ENCODE results near the gene GPR35. TPM values are rescaled to one million over a fixed set of nuclear protein-coding genes. Genes with fewer than 3 reads are reported as not detected.

The GPR35 gene
- total RNA-seq, 1 donor from 2014 or later = 0.82 TPM

DNA sequence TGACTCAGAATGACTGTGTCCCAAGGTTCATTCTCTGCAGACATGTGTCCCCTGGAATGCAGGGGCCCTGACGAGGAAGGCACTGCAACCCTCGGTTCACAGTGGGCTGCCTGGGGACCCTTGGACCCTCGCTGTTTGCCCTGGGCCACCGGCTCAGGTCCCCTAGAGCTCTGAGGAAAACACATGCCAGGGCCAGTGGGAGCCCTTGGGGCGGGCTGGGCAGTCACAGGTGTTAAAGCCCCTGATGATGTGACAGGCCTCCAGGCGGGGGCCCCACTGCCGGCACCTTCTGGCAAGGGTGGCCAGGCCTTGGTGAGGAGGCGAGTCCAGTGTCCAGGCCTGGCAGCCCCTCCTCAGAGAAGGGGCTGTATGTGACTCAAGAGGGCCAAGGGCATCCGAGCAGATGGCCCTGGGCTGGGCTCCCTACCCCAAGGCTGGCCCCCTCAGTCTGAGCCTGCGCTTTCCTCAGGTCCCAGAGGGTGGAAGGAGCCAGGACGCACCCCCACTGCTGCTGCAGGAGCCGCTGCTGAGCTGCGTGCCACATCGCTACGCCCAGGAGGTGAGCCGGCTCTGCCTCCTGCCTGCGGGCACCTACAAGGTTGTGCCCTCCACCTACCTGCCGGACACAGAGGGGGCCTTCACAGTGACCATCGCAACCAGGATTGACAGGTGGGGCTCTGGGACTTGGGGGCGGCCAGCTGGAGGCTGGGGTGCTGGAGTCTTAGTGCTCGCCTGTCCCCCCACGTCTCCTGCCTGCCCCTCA is 27.7 kb upstream of the GPR35 start:
- no peak for FAIRE-seq
- Histone ChIP-seq H3K79me2 (ENCODE audit: insufficient read depth, low read length) (peaks cover 13% of the 10 kb centered on the region), H3K27ac (ENCODE audit: low read depth, low read length) (no peak overlapping the region), H3K4me3 (ENCODE audit: insufficient read depth, low read depth, low read length) (no peak overlapping the region), H3K9ac (ENCODE audit: low read length) (no peak overlapping the region), H3K9me3 (ENCODE audit: insufficient read depth, low read depth, low read length) (no peaks in the 10 kb centered on the region), H3K27me3 (ENCODE audit: insufficient read depth, low read length) (no peaks in the 10 kb centered on the region), H3K4me2 (ENCODE audit: low read length) (no peak overlapping the region), H2AFZ (ENCODE audit: low read depth, low read length) (no peak overlapping the region), H3K36me3 (ENCODE audit: insufficient read depth, low read length) (no peaks in the 10 kb centered on the region), H3K4me1 (ENCODE audit: insufficient read depth, low read length) (no peaks in the 10 kb centered on the region), H4K20me1 (ENCODE audit: insufficient read depth, low read length) (peaks cover 41% of the 10 kb centered on the region)
- H3K9me3 Mint-ChIP-seq (ENCODE audit: unreplicated experiment) = no peaks in the 10 kb centered on the region
- DNase-seq (ENCODE audit: low read depth) = no peak
- no peak overlapping the region for H3K27ac Mint-ChIP-seq (ENCODE audit: unreplicated experiment)
- peaks cover 9% of the 10 kb centered on the region for H3K36me3 Mint-ChIP-seq (ENCODE audit: low read depth, unreplicated experiment)
- H3K27me3 Mint-ChIP-seq (ENCODE audit: low read depth, unreplicated experiment) = no peaks in the 10 kb centered on the region
- H3K4me3 Mint-ChIP-seq (ENCODE audit: unreplicated experiment) = no peak overlapping the region
- TF ChIP-seq, protein P1, sequence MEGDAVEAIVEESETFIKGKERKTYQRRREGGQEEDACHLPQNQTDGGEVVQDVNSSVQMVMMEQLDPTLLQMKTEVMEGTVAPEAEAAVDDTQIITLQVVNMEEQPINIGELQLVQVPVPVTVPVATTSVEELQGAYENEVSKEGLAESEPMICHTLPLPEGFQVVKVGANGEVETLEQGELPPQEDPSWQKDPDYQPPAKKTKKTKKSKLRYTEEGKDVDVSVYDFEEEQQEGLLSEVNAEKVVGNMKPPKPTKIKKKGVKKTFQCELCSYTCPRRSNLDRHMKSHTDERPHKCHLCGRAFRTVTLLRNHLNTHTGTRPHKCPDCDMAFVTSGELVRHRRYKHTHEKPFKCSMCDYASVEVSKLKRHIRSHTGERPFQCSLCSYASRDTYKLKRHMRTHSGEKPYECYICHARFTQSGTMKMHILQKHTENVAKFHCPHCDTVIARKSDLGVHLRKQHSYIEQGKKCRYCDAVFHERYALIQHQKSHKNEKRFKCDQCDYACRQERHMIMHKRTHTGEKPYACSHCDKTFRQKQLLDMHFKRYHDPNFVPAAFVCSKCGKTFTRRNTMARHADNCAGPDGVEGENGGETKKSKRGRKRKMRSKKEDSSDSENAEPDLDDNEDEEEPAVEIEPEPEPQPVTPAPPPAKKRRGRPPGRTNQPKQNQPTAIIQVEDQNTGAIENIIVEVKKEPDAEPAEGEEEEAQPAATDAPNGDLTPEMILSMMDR (IDR thresholded peaks at IDR 0.05; ENCODE audit: insufficient read depth, low read depth, low read length) = no peak
- no peak for TF ChIP-seq EZH2 (IDR thresholded peaks at IDR 0.05; ENCODE audit: insufficient read depth, low read length)
- no peaks in the 10 kb centered on the region for H3K4me1 Mint-ChIP-seq (ENCODE audit: low read depth, unreplicated experiment)

- Mint-ChIP-seq H3K4me3 (ENCODE audit: unreplicated experiment) (no peak overlapping the region), H3K36me3 (ENCODE audit: low read depth, unreplicated experiment) (peaks cover 12% of the 10 kb centered on the region), H3K27me3 (ENCODE audit: low read depth, unreplicated experiment) (no peaks in the 10 kb centered on the region), H3K9me3 (ENCODE audit: unreplicated experiment) (no peaks in the 10 kb centered on the region), H3K27ac (ENCODE audit: unreplicated experiment) (no peak overlapping the region), H3K4me1 (ENCODE audit: low read depth, unreplicated experiment) (no peaks in the 10 kb centered on the region)
- no peak overlapping the region for H3K27ac ChIP-seq (ENCODE audit: low read depth, low read length)
- no peak for TF ChIP-seq EZH2 (IDR thresholded peaks at IDR 0.05; ENCODE audit: insufficient read depth, low read length)
- TF ChIP-seq, protein P1 (IDR thresholded peaks at IDR 0.05; ENCODE audit: insufficient read depth, low read depth, low read length) = no peak
- H3K79me2 ChIP-seq (ENCODE audit: insufficient read depth, low read length) = peaks cover 4% of the 10 kb centered on the region
- no peaks in the 10 kb centered on the region for H3K27me3 ChIP-seq (ENCODE audit: insufficient read depth, low read length)
- no peak overlapping the region for H3K4me3 ChIP-seq (ENCODE audit: insufficient read depth, low read depth, low read length)
- peaks cover 34% of the 10 kb centered on the region for H4K20me1 ChIP-seq (ENCODE audit: insufficient read depth, low read length)
- H3K9ac ChIP-seq (ENCODE audit: low read length) = no peak overlapping the region
- H3K4me1 ChIP-seq (ENCODE audit: insufficient read depth, low read length) = no peaks in the 10 kb centered on the region
- DNase-seq (ENCODE audit: low read depth) (no peak), FAIRE-seq (no peak)
- H3K9me3 ChIP-seq (ENCODE audit: insufficient read depth, low read depth, low read length) = no peaks in the 10 kb centered on the region
- no peak overlapping the region for H3K4me2 ChIP-seq (ENCODE audit: low read length)
- H2AFZ ChIP-seq (ENCODE audit: low read depth, low read length) = no peak overlapping the region
- no peaks in the 10 kb centered on the region for H3K36me3 ChIP-seq (ENCODE audit: insufficient read depth, low read length)
Observed at GRCh38 chr2:240598311-240598911, 26.9 kb upstream of the GPR35 start.

DNA sequence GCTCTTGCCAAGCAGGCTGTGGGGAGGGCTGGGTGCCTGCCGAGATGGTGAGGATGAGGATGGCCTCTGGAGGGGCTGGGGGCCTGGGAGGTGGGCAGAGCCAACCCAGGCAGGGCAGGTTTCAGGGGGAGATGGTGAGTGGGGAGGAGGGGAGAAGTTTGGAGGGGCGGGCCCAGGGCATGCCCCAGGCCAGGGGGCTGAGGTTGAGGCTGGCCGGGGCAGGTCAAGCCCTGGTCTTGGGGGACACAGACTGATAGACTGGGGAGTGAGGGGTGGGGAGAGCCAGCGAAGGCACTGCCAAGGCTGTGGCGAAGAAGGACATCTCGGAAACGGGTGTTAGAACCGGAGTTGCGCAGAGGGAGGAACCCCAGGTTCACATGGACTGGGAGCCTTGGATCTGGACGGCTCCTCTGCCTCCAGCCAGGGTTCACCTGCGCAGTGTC is 26.1 kb upstream of the GPR35 start:
- Histone ChIP-seq H3K9ac (ENCODE audit: low read length) (no peak overlapping the region), H3K27me3 (ENCODE audit: insufficient read depth, low read length) (no peaks in the 10 kb centered on the region), H3K4me3 (ENCODE audit: insufficient read depth, low read depth, low read length) (no peak overlapping the region), H3K4me2 (ENCODE audit: low read length) (no peak overlapping the region), H3K9me3 (ENCODE audit: insufficient read depth, low read depth, low read length) (no peaks in the 10 kb centered on the region), H3K79me2 (ENCODE audit: insufficient read depth, low read length) (peaks cover 3% of the 10 kb centered on the region), H4K20me1 (ENCODE audit: insufficient read depth, low read length) (peaks cover 28% of the 10 kb centered on the region), H2AFZ (ENCODE audit: low read depth, low read length) (no peak overlapping the region), H3K4me1 (ENCODE audit: insufficient read depth, low read length) (no peaks in the 10 kb centered on the region), H3K36me3 (ENCODE audit: insufficient read depth, low read length) (no peaks in the 10 kb centered on the region), H3K27ac (ENCODE audit: low read depth, low read length) (no peak overlapping the region)
- Mint-ChIP-seq H3K4me1 (ENCODE audit: low read depth, unreplicated experiment) (no peaks in the 10 kb centered on the region), H3K27me3 (ENCODE audit: low read depth, unreplicated experiment) (no peaks in the 10 kb centered on the region), H3K27ac (ENCODE audit: unreplicated experiment) (no peak overlapping the region), H3K9me3 (ENCODE audit: unreplicated experiment) (no peaks in the 10 kb centered on the region), H3K4me3 (ENCODE audit: unreplicated experiment) (no peak overlapping the region), H3K36me3 (ENCODE audit: low read depth, unreplicated experiment) (peaks cover 12% of the 10 kb centered on the region)
- FAIRE-seq (no peak), DNase-seq (ENCODE audit: low read depth) (no peak)
- no peak for TF ChIP-seq EZH2 (IDR thresholded peaks at IDR 0.05; ENCODE audit: insufficient read depth, low read length)
- TF ChIP-seq, protein P1 (IDR thresholded peaks at IDR 0.05; ENCODE audit: insufficient read depth, low read depth, low read length) = no peak
